GM18519 (cell line): Measurements from ENCODE around the gene TFRC.
"Not testable (repeated sequence)": the region's sequence is repeated elsewhere in the genome, so short reads cannot be mapped to it uniquely, and the experiment has no call there.

Experiments
- ATAC-seq: cut with Tn5 transposase; IDR thresholded peaks from one replicate; pipeline ENCODE4 v1.9.1; 2021; ENCODE audit warnings: mild to moderate bottlenecking, moderate library complexity; ENCODE audit not compliant: unreplicated experiment, low FRiP score

TFRC gene

DNA sequence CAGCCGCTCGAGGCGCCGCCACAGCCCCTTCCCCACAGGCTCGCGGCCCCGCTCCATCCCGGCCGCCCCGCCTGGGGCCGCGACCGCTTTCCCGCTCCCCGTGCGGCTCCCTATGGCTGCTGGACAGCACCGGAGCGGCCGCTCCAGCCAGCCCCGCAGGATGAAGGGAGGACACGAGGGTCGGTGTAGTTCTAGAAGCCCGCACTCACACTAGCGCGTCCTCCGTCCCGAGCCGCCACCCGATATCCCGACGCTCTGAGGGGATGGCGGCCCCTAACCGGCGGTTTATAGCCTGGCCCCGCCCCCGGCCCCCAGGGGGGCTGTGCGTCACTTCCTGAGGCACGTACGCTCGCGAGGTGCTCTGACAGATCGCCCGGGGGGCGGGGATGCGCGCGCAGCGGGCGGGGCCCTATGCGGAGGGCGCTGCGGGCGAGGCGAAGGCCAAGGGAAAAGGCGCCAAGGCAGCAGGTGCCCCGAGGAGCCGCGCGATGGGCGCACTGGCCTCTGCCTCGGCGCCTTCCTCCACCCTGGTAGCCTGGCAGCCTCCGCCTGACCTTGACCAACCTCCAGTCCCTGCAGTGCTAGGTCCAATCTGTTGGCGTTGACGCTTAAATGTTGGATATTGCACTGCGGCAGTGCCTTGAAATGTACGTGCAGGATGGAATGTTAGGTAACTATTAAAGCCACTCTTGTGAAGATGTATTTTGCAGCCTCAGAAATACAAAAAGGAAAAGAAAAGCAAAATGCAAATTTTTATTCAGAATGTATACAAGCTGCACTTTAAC lies at the start of gene TFRC:
TSS of gene TFRC (minus strand) at position 257 of the 785 bp plus-strand sequence. CDS start 4,991 bp downstream, outside the sequence.
- ATAC-seq, result peak; percentile 85

DNA sequence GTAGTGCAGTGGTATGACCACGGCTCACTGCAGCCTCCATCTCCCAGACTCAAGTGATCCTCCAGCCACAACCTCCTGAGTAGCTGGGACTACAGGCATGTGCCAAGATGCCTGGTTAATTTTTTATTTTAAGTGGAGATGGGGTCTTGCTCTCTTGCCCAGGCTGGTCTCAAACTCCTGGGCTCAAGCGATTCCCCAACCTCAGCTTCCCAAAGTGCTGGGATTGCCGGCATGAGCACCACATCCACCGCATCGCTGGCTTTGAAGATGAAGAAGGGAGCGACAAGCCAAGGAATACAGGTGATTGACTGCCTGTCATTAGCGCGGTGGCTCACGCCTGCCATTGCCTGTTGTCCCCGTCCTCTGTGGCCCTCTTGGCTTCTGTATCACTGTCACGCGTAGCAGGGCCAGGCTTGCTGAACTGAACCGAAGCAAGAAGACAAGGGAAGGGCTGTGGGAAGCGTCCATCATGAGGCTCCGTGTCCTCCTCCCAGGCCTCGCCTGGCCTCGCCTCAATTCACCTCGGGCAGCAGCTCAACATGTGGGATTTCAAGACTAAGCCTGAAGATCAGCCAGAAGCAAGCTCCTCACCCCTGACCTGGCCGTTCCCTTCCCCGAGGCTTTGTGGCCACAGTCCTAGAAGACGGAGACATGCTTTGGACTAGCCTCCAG lies 46.4 kb upstream of the TFRC start:
- no peak for ATAC-seq

DNA sequence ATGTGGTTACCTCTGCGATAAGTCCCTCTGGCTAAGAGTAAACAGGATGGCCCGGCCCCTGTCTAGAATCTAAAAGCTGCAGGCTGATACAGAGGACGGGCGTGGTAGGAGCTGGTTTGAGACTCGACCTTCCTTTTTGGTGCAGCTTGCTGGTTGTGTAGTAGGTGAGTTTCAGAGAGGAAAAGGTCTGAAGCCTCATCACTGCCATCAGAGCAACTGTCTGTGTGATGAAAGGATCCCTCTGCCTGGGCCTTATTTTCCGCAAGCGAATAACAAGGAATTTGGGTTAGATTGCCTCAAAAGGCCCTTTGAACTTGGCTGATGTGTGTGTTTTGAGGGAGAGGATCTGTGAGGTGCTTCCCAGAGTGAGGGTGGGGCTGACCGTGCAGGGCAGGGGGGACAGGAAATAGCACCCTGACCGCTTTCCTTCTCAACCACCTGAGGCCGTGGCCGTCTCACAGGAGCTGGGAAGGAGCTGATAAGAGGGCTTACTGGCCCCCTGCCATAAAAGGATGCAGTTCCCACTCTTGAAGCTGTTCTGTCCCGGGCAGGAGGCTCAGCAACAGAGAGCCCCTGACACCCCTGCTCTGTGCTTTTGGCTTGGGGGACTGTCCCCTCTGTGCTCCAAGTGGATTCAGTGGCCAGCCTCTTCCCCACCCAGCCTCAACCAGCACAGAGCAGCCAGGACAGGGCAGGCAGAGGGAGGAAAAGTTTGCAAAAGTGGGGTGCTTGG lies 45.6 kb upstream of the TFRC start:
- ATAC-seq, result no peak

DNA sequence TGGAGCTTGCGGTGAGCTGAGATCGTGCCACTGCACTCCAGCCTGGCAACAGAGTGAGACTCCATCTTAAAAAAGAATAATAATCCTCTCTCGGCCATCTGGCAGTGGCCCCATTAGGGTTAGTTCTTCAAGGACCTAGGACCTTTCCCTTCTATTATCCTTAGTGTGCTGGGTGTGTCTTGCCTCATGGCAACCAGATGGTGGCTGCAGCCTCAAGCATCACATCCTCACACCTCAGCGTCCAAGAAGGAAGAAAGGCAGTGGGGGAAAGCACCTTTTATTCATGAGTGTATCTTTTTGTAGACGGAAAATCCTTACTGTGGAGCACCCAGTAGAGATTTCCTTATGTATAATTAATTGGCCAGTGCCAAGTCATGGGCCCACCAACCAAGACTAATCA lies 42.7 kb upstream of the TFRC start:
- ATAC-seq, result no peak

DNA sequence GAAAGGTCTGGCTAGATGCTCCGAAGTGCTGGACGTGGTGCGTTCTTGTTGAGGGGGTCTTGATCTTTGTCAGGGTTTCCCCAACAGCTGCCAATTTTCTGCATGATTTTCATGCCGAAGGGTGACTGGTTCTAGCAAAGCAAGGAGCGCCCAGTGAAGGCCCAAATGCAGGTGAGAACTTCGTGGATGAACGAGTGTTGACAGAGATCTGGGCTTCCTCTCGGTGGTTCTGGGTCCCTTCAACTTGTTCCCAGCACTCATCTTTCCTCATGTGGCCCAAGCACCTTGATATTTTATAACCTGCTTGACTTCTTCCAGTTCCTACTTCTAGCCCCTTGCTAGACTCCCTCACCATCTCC lies 40.8 kb upstream of the TFRC start:
- ATAC-seq, result no peak

DNA sequence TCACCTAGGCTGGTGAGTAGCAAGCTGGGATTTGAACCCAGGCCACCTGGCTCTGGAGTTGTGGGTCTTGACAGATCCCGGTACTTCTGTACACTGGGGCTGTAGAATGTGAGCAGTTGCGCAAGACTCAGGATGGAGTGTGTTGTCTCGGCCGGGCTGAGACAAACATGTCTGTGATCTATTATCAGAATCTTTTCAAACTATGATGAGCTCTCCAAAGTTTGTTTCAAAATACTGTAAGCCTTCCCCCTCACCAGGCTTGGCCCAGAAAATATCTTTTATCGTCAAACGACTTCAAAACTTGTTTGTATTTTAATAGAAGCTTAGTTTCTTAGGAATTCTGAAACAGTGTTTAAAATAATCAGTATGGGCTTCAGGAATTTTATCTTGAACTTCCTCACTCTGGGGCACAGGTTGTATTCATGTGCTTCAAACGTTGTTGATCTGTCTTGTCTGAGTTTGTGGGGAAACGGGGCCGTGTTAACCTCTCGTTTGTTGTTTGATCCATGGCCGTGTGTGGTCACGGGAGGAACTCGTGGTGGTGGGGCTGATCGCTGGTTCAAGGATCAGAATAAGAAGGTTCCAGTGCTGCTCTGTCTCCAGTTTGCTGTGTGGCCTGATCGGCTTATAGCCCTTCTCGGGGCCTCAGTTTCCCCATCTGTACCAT lies 40.3 kb upstream of the TFRC start:
- no peak for ATAC-seq

DNA sequence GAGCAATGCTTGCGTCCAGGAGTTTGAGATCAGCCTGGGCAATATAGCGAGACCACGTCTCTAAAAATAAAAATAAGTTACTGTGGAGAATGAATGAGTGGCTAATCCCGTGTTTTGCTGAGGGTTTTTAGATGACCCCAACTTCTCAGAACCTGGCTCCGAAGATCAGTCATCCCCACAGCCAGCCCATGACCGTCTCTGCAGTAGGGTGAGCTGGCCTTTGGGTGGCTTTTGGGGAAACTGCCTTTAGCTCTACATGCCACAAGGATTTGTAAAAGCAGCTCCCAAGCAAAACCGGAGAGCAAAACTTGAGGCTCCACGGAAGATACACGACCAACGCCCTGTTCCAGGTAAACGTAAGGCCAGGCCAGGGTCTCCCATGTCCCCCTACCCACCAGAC lies 39.2 kb upstream of the TFRC start:
- ATAC-seq, result no peak

DNA sequence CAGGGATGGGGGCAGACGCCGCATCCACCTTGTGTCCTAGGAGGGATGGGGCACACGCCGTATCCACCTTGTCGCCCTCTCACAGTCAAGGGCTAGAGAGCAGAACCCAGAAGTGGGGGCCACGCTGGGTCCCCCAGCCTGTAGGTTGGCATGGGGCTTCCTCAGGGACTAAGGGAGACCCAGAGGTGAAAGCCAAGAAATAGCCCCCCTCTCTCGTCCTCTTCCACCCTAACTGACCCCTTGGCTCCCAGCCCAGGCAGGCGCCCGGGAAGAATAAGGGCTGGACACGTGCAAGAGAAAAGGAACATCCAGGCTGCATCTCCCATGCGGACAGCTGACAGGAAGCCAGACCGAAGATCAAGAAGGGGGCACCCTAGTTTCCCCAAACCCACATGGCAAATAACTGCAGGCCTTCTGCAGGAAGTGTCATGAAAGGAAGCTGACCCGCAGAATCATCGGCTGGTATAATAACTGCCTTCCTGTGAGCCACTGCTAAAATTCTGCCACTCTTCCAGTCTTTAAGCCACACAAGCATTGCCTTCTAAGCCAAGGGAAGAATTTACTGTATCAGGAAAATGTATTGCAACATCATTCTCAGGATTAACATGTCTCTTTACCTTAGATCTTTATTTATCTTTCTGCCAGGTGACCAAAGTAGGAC lies 38.5 kb upstream of the TFRC start:
- no peak for ATAC-seq

DNA sequence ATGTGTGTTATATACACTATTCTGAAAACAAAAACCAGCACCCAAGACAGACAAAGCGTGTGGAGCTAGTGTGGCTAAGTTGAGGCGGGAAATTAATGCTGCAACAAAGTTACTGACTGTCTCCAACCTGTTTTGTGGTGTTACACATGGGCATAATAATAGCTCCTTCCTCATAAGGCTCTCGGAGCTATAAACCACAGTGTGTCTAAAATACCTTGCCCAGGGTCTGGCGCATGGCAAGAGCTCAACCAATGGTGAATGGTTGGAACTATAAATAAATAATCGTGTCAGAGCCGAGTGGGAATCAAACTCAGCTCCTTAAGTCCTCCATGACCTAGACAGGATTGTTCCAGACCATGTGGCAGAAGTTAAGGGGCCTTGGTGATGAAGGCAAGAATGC lies 35.9 kb upstream of the TFRC start:
- no peak for ATAC-seq

DNA sequence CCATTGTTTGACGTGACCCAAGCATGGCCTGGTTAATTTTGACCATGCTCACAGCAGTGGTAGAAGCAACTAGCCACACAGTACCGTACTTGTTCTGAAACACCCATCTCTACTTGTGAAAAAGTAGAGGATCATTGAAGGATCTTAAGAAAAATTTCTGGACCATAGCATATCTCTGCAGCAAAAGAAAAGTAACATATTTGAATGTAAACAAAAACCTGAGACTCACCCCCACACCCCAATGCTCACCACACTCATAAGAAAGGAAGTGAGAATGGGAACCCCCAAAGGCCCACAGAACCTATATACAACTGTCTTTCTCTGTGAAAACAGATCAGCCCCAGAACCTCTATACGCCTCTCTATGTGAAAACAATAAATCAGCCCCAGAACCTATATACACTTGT lies 33.8 kb upstream of the TFRC start:
- peak; percentile 50 for ATAC-seq

DNA sequence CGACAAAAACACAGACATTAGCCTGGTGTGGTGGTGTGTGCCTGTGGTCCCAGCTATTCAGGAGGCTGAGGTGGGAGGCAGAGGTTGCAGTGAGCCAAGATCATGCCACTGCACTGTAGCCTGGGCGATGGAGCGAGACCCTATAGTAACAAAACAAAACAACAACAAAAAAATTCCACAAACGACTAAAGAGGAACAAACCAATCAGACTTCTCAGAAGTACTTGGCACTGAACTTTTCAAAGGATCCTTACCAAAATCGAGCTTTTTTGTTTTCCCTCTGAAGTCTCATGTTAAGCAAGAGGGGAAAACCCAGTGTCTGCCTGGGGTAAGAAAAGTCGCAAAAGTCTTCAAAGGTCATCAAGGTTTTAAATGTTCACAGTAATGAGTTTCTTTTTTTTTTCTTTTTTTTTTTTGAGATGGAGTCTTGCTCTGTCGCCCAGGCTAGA lies 30.1 kb upstream of the TFRC start:
- no peak for ATAC-seq

DNA sequence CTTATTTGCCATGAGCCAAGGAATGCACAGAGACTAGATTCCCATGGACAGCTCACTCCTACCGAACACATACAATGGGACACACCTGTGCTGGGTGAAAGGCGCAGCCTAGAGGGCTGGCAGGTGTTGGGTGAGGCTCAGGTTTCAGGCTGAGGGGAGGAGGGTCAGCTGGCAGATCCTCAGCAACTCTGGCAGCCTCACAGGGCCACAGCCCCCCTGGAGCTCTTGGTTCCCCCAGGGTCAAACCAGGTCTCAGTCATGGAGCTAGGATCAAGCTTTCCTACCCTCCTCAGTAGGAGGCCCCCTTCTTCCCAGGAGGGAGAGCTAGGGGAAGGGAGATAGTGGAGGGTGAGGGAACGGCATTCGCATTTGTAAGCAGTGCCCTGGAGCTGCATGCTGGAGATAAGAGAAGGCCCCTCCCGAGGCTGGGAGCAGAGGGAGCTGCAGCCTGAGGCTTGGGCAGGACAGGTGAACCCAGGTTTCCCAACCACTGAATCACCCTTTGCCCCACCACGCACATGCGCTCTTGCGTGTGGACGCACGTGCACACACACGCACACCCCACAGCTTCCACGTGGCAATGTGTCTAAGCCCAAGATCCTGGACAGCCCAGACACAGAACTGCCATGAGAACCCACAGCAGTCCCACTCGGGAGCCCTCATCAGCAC lies 26.3 kb upstream of the TFRC start:
- ATAC-seq, result no peak

DNA sequence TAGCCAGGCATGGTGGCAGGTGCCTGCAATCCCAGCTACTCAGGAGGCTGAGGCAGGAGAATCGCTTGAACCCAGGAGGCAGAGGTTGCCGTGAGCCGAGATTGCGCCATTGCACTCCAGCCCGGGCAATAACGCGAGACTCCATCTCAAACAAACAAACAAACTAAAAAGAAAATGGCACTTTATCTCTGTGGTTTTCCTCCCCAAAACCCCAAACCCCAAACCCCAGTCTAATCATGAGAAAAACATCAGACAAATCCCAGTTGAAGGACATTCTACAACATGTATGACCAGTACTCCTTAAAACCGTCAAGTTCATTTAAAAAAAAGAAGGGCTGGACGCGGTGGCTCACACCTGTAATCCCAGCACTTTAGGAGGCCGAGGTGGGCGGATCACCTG lies 22.8 kb upstream of the TFRC start:
- not testable (repeated sequence) for ATAC-seq

DNA sequence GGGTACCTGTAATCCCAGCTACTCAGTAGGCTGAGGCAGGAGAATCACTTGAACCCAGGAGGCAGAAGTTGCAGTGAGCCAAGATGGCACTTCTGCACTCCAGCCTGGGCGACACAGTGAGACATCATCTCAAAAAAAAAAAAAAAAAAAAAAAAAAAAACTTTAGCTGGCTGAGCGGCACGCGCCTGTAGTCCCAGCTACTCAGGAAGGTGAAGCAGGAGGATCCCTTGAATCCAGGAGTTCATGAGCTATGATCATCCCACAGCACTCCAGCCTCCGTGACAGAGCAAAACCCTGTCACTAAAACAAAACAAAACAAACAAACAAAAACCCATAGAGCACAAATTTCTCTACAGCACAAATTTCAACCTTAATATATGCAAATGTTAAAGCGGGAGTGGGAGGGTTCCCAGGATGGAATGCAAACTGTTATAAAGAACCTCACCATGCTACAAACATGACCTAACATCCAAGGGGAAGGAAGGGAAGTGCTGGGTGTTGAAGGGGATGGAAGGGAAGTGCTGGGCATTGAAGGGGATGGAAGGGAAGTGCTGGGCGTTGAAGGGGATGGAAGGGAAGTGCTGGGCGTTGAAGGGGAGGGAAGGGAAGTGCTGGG lies 16.6 kb upstream of the TFRC start:
- ATAC-seq, result not testable (repeated sequence)

DNA sequence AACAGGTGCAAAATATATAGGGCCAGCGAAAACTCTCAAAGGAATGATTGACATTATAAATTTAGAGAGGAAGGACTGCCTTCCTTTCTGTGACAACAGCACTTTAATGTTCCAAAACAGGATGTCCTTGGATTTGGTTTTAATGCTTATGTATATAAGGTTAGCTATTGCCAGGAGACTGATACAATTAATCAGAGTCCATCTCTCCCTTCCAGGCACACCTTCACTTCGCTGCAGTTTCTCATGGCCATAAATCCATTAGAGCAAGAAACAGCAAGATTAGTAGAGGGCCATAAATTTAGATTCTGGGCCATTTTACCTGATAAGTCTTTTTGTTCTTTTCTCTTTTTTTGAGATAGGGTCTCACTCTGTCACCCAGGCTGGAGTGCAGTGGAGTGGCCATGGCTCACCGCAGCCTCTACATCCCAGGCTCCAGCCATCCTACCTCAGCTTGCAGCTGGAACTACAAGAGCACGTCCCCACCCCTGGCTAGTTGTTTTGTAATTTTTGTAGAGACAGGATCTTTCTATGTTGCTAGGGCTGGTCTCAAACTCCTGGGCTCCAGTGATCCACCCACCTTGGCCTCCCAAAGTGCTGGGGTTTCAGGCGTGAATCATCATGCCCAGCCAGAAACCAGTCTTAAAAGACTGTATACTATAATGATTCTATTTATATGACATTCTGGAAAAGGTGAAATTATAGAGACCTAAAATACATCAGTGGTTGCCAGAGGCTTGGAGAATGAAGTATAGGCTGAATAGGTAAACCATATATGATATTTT lies 15.7 kb upstream of the TFRC start:
- ATAC-seq, result no peak

DNA sequence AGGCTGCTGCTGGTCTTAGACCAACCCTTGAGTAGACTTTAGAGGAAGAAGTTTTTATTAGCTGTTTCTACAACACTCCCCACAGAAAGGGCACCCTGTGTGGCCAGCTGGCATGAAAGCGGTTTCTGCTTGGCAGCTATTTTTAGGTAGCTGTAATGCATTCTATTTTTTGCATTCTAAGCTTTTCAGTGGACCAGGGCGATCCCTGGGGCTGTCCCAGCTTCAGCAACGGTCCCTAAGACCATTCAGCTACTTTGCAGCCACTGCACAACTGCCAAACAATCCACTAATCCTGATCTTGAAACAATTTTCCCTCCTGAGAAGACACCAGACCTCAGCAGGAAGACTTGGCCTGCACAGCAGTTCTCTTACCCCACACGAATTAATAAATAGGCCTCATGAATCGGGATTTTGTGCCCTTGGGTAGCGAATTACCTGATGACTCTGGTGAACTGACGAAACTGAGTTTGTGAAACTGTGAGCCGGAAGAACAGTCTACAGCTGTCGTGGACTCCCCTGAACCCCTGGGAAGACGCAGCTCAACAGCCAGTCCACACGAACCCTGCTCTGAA lies 14.6 kb upstream of the TFRC start:
- peak; percentile 82 for ATAC-seq

DNA sequence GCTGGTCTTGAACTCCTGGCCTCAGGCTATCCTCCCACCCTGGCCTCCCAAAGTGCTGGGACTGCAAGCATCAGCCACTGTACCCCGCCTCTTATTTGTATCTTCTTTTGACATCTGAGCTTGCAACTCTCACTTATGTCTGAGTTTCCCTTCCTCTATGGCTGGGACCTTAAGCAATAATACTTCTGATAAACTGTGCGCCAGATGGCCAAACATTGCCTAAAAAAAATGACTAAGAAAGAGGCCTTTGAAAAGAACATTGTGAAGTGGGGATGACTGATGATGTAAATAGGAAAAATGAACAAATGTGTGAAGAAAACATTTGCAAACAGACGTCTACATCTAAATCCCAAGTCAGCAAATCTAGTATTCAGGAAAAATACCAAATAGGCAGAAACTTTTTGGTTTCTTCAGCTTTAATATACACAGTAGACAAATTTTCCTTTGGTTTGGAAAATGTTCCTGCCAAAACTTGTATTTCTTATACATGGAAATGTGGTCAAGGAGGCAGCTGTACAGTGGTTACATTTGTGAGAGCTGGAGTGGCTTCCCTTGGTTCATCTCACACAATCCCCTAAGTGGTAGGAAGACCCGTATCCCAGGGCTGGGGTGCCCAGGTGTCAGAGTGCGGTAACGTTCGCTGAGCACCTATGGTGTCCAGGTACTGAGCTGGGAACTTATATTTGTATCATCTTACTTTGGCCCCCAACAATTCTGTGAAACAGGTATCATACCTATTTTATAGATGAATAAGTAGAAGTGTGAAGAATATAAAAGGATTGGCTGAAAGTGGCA lies 11.6 kb upstream of the TFRC start:
- ATAC-seq, result no peak

DNA sequence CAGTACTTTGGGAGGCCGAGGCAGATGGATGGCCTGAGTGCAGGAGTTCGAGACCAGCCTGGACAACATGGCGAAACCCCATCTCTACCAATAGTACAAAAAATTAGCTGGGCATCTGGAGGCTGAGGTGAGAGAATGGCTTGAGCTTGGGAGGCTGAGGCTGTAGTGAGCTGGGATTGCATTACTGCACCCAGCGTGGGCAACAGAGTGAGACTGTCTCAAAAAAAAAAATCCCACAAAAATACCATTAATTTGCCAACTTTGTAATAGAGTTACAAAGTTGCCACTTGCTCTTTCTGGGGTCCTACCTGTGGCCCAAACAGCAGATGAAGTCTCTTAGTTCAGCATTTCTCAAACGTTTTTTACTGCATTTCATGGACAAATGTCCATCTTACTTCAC lies 6.0 kb upstream of the TFRC start:
- no peak for ATAC-seq
